ENCODE results near the gene ITCH. TPM values are rescaled to one million over a fixed set of nuclear protein-coding genes. Genes with fewer than 3 reads are reported as not detected.
A peak's percentile ranks its signal among the peaks of the same experiment; 100 is the strongest.

The ITCH gene
- total RNA-seq, 4 donors from 2014 or later, result 37.4 to 48.4 (median 43.4) TPM

- no peak for TF ChIP-seq POLR2AphosphoS5 (IDR thresholded peaks at IDR 0.05)
- TF ChIP-seq POLR2A (IDR thresholded peaks at IDR 0.05), result no peak
- no peak for TF ChIP-seq CTCF (IDR thresholded peaks at IDR 0.05)
- TF ChIP-seq EP300 (IDR thresholded peaks at IDR 0.05), result no peak
- H3K4me1 ChIP-seq, result no peaks in the 10 kb centered on the region
- no peaks in the 10 kb centered on the region for H3K27me3 ChIP-seq
- H3K4me3 ChIP-seq, result no peak overlapping the region
- peaks cover 57% of the 10 kb centered on the region for H3K36me3 ChIP-seq
- no peaks in the 10 kb centered on the region for H3K9me3 ChIP-seq
- no peak overlapping the region for H3K27ac ChIP-seq
- no peak for DNase-seq (ENCODE audit: low spot score in 2 of 2)
- WGBS, result 70% methylated on average over 3 of the region's 3 CpGs
Measured at GRCh38 chr20:34458631-34459030, 95.6 kb downstream of the ITCH start.

- no peak overlapping the region for H3K27ac ChIP-seq
- no peaks in the 10 kb centered on the region for H3K4me1 ChIP-seq
- no peak overlapping the region for H3K4me3 ChIP-seq
- WGBS, result 90% methylated on average over 5 of the region's 5 CpGs
- H3K36me3 ChIP-seq, result peaks cover 57% of the 10 kb centered on the region
- no peaks in the 10 kb centered on the region for H3K27me3 ChIP-seq
- H3K9me3 ChIP-seq, result no peaks in the 10 kb centered on the region
- no peak for TF ChIP-seq CTCF (IDR thresholded peaks at IDR 0.05)
- no peak for TF ChIP-seq POLR2AphosphoS5 (IDR thresholded peaks at IDR 0.05)
- TF ChIP-seq EP300 (IDR thresholded peaks at IDR 0.05), result no peak
- no peak for TF ChIP-seq POLR2A (IDR thresholded peaks at IDR 0.05)
- no peak for DNase-seq (ENCODE audit: low spot score in 2 of 2)
Measured at GRCh38 chr20:34459209-34459897, 96.3 kb downstream of the ITCH start.

- TF ChIP-seq POLR2AphosphoS5 (IDR thresholded peaks at IDR 0.05) (no peak), POLR2A (IDR thresholded peaks at IDR 0.05) (no peak), CTCF (IDR thresholded peaks at IDR 0.05) (no peak), EP300 (IDR thresholded peaks at IDR 0.05) (no peak)
- Histone ChIP-seq H3K9me3 (no peaks in the 10 kb centered on the region), H3K36me3 (peaks cover 59% of the 10 kb centered on the region), H3K4me3 (no peak overlapping the region), H3K27ac (no peak overlapping the region), H3K27me3 (no peaks in the 10 kb centered on the region), H3K4me1 (no peaks in the 10 kb centered on the region)
- DNase-seq (ENCODE audit: low spot score in 2 of 2), result no peak
- WGBS, result 58% methylated on average over 2 of the region's 2 CpGs
Measured at GRCh38 chr20:34461779-34462087, 98.7 kb downstream of the ITCH start.

- TF ChIP-seq EP300 (IDR thresholded peaks at IDR 0.05) (no peak), CTCF (IDR thresholded peaks at IDR 0.05) (no peak), POLR2AphosphoS5 (IDR thresholded peaks at IDR 0.05) (no peak), POLR2A (IDR thresholded peaks at IDR 0.05) (no peak)
- 73% methylated on average over 1 of the region's 1 CpG for WGBS
- H3K9me3 ChIP-seq, result no peaks in the 10 kb centered on the region
- H3K27me3 ChIP-seq, result no peaks in the 10 kb centered on the region
- no peak overlapping the region for H3K27ac ChIP-seq
- H3K4me1 ChIP-seq, result peaks cover 8% of the 10 kb centered on the region
- DNase-seq (ENCODE audit: low spot score in 2 of 2), result no peak
- H3K36me3 ChIP-seq, result peaks cover 34% of the 10 kb centered on the region
- no peak overlapping the region for H3K4me3 ChIP-seq
Measured at GRCh38 chr20:34468951-34469350, 105.9 kb downstream of the ITCH start.

- H3K4me1 ChIP-seq, result peaks cover 8% of the 10 kb centered on the region
- H3K27ac ChIP-seq, result peak overlapping the region; percentile 11
- TF ChIP-seq EP300 (IDR thresholded peaks at IDR 0.05), result no peak
- TF ChIP-seq CTCF (IDR thresholded peaks at IDR 0.05), result no peak
- no peak for TF ChIP-seq POLR2A (IDR thresholded peaks at IDR 0.05)
- no peak for TF ChIP-seq POLR2AphosphoS5 (IDR thresholded peaks at IDR 0.05)
- H3K36me3 ChIP-seq, result peaks cover 36% of the 10 kb centered on the region
- H3K27me3 ChIP-seq, result no peaks in the 10 kb centered on the region
- H3K9me3 ChIP-seq, result no peaks in the 10 kb centered on the region
- no peak for DNase-seq (ENCODE audit: low spot score in 2 of 2)
- 54% methylated on average over 6 of the region's 6 CpGs for WGBS
- H3K4me3 ChIP-seq, result no peak overlapping the region
Measured at GRCh38 chr20:34472246-34472925, 109.3 kb downstream of the ITCH start.
